Thymus (tissue), 11 donors: Measurements from ENCODE around the gene SIGLEC5. TPM values are rescaled to one million over a fixed set of nuclear protein-coding genes. Genes with fewer than 3 reads are reported as not detected.
A peak's percentile ranks its signal among the peaks of the same experiment; 100 is the strongest.
"Not testable (repeated sequence)": the region's sequence is repeated elsewhere in the genome, so short reads cannot be mapped to it uniquely, and the experiment has no call there.

ENCODE experiments used
- DNase-seq, 9 donors: peaks; one replicate each; pipeline ENCODE4 v3.0.0-alpha.2; 2013; ENCODE audit warnings: low spot score in 9 of 9, low read depth in 6 of 9, missing footprints in 1 of 9
- H3K27ac ChIP-seq, 2 donors: one replicate each; pipeline ENCODE4 v1.5.1; 2013; ENCODE audit warnings: control low read depth in 1 of 2, low read depth in 1 of 2, low read length in 1 of 2, mild to moderate bottlenecking in 1 of 2, moderate library complexity in 1 of 2
- H3K27me3 ChIP-seq, 2 donors: one replicate each; pipeline ENCODE4 v1.5.1; 2013; ENCODE audit warnings: low read length in 1 of 2; ENCODE audit not compliant: control insufficient read depth in 2 of 2, insufficient read depth in 1 of 2
- H3K36me3 ChIP-seq, 2 donors: one replicate each; pipeline ENCODE4 v1.5.1; 2013; ENCODE audit warnings: low read length in 1 of 2, mild to moderate bottlenecking in 1 of 2, moderate library complexity in 1 of 2; ENCODE audit not compliant: control insufficient read depth in 2 of 2, insufficient read depth in 2 of 2
- H3K4me1 ChIP-seq, 2 donors: one replicate each; pipeline ENCODE4 v1.5.1; 2013; ENCODE audit warnings: low read length in 2 of 2; ENCODE audit not compliant: control insufficient read depth in 2 of 2, insufficient read depth in 2 of 2
- H3K4me3 ChIP-seq, 2 donors: one replicate each; pipeline ENCODE4 v1.5.1; 2013; ENCODE audit warnings: low read length in 2 of 2, control low read depth in 1 of 2, mild to moderate bottlenecking in 1 of 2
- H3K9me3 ChIP-seq, 2 donors: one replicate each; pipeline ENCODE4 v1.5.1; 2013; ENCODE audit warnings: low read length in 1 of 2, mild to moderate bottlenecking in 1 of 2; ENCODE audit not compliant: control insufficient read depth in 2 of 2, insufficient read depth in 1 of 2
- WGBS: extraction: QIAGEN DNeasy Blood & Tissue Kit; methylation state at CpG from one replicate; pipeline ENCODE4 v1.1.7; 2013; 5-methylcytosine and 5-hydroxymethylcytosine counted together
- polyA plus RNA-seq: library from polyadenylated mRNA; stranded (reverse); fragments of 200-250 nt; gene quantifications from one replicate; pipeline ENCODE4 v1.2.3, GENCODE V29; 2013
- total RNA-seq: library from RNA; stranded (reverse); fragments of 120-200 nt; gene quantifications from one replicate; pipeline ENCODE4 v1.2.4, GENCODE V29; 2013
- donor health status: healthy.

SIGLEC5 gene
- total and polyA plus RNA-seq, 2 donors = 0.90 TPM; not detected in 1

DNA sequence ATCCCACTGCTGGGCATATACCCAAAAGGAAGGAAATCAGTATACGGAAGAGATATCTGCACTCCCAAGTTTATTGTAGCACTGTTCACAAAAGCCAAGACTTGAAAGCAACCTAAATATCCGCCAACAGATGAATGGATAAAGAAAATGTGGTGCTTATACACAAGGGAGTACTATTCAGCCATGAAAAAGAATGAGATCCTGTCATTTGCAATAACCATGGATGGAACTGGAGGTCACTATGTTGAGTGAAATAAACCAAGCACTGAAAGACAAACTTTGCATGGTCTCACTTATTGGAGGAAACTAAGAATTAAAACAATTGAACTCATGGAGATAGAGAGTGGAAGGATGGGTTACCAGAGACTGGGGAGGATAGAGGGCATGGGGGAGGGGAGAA, 23.0 kb upstream of the SIGLEC5 start:
- Histone ChIP-seq H3K4me1 (peaks cover 0 to 2% of the 10 kb centered on the region in 2 donors), H3K27ac (no peak overlapping the region), H3K4me3 (no peak overlapping the region), H3K9me3 (no peaks in the 10 kb centered on the region), H3K27me3 (no peaks in the 10 kb centered on the region), H3K36me3 (no peaks in the 10 kb centered on the region)
- DNase-seq = no peak
- 87% methylated on average over 2 of the region's 2 CpGs for WGBS

GRCh38 chr19:51652266-51652665, 22.1 kb upstream of the SIGLEC5 start:
- Histone ChIP-seq H3K27me3 (no peaks in the 10 kb centered on the region), H3K36me3 (no peaks in the 10 kb centered on the region), H3K27ac (no peak overlapping the region), H3K9me3 (no peaks in the 10 kb centered on the region), H3K4me3 (no peak overlapping the region), H3K4me1 (peaks cover 0 to 2% of the 10 kb centered on the region in 2 donors)
- 59% methylated on average over 4 of the region's 4 CpGs for WGBS
- no peak for DNase-seq

- H3K4me3 ChIP-seq = no peak overlapping the region
- DNase-seq = no peak
- H3K36me3 ChIP-seq = no peaks in the 10 kb centered on the region
- H3K27ac ChIP-seq = no peak overlapping the region
- H3K4me1 ChIP-seq = no peaks in the 10 kb centered on the region
- H3K27me3 ChIP-seq = no peaks in the 10 kb centered on the region
- WGBS = 91% methylated on average over 7 of the region's 7 CpGs
- H3K9me3 ChIP-seq = no peaks in the 10 kb centered on the region
These were observed 21.1 kb upstream of the SIGLEC5 start for GRCh38 chr19:51651216-51651846.

DNA sequence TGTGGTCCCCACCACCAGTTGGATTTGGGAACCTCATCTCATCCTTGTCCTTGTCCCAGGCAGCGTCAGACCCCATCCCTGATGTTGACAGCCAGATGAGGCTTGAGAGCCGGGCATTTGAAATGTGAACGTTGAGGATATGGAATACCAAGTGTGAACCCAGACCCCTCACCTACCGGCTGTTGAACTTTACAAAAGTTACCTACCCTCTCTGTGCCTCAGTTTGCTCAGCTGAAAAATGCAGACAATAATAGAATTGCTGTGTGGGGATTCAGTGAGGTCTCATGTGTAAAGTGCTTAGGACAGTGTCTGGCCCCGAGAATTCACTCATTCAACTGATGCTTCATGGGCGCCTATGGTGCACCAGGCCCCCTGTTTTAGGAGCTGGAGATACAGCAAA, 17.1 kb upstream of the SIGLEC5 start:
- Histone ChIP-seq H3K27me3 (no peaks in the 10 kb centered on the region), H3K36me3 (no peaks in the 10 kb centered on the region), H3K27ac (no peak overlapping the region), H3K4me1 (no peaks in the 10 kb centered on the region), H3K4me3 (no peak overlapping the region), H3K9me3 (no peaks in the 10 kb centered on the region)
- no peak for DNase-seq
- 96% methylated on average over 6 of the region's 6 CpGs for WGBS

DNA sequence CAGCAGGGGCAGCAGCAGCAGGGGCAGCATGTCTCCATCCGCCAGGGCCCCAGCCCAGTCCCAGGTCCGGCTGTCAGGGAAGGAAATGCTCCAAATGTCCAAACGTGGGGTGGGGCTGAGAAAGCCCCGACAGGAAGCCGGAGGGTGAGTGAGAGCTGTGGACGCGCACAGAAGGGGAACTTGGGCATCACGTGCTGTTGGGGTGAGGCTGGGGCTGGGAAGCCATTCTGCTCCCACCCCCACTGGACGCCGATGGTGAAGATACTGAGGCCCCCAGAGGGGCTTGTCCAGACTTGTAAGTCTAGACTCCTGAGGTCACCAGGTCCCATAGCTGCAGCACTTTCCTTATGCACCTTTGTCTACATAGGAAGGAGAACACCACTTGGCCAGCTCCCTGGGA, 16.5 kb upstream of the SIGLEC5 start, which contains the start of gene SIGLEC14:
TSS of gene SIGLEC14 (minus strand) at position 96 of the 400 bp plus-strand sequence. CDS start at position 30, 66 bp downstream.
- H3K27ac ChIP-seq = not testable (repeated sequence)

DNA sequence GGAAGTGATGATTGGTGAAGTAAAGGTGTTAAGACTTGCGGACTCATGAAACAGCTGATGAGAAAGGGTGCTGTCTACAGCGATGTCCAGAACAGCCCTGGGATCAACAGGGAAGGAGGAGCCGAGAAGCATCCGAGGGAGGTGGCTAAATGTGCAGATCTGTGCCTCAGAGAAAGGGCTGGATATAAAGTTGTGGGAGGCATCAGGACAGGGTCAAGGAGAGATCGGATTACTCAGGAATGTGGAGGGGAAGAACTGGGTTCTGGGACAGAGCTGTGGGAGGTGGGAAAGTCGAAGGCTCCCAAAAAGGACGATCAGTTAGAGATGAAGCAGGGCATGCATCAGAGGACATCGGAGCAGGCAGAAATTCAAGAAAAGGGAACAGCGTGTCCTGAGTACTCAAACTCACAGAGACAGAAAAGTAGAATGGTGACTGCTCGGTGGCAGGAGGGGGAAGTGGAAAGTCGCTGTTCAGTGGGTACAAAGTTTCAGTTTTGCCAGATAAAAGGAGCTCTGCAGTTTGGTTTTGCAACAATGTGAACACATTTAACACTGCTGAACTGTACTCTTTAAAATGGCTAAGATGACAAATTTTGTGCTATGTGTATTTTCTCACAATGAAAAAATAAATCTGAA, 14.6 kb upstream of the SIGLEC5 start:
- 52% methylated on average over 11 of the region's 11 CpGs for WGBS
- H3K4me3 ChIP-seq = peak overlapping the region in 1 of 2 donors; percentile 38
- no peaks in the 10 kb centered on the region for H3K27me3 ChIP-seq
- no peak overlapping the region for H3K27ac ChIP-seq
- H3K4me1 ChIP-seq = no peaks in the 10 kb centered on the region
- H3K36me3 ChIP-seq = no peaks in the 10 kb centered on the region
- H3K9me3 ChIP-seq = no peaks in the 10 kb centered on the region
- DNase-seq = no peak

More for the DNA sequence above, 16.5 kb upstream of the SIGLEC5 start, which contains the start of gene SIGLEC14:
- 2% methylated on average over 3 of the region's 10 CpGs for WGBS
- not testable (repeated sequence) for H3K9me3 ChIP-seq, H3K36me3 ChIP-seq, H3K27me3 ChIP-seq, H3K4me1 ChIP-seq, H3K4me3 ChIP-seq, DNase-seq

- Histone ChIP-seq H3K4me3 (no peak overlapping the region), H3K27me3 (no peaks in the 10 kb centered on the region), H3K36me3 (no peaks in the 10 kb centered on the region), H3K4me1 (no peaks in the 10 kb centered on the region), H3K9me3 (no peaks in the 10 kb centered on the region), H3K27ac (no peak overlapping the region)
- DNase-seq = no peak
These were observed 11.4 kb upstream of the SIGLEC5 start for GRCh38 chr19:51641648-51642047.

GRCh38 chr19:51640386-51640785, 10.2 kb upstream of the SIGLEC5 start:
- H3K27ac ChIP-seq = no peak overlapping the region
- H3K9me3 ChIP-seq = no peaks in the 10 kb centered on the region
- H3K4me1 ChIP-seq = no peaks in the 10 kb centered on the region
- H3K4me3 ChIP-seq = no peak overlapping the region
- no peak for DNase-seq
- no peaks in the 10 kb centered on the region for H3K27me3 ChIP-seq
- WGBS = 96% methylated on average over 3 of the region's 3 CpGs
- no peaks in the 10 kb centered on the region for H3K36me3 ChIP-seq

DNA sequence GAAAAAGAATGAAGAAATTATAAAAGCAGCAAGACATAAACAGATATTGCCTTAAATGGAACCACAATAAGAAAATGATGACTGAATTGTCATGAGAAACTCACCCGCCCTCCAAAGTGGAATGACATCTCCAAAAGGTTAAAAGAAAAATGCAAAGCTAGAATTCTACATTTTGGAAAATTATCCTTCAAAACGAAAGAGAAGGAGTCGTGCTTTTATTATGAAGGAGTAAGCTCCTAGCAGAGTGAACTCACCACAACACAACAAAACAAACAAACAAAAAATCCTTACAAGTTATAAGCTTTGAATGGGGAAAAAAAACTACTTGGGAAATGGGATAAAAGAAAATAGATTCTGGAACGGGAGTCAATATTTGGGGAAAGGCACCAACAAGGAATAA, 9.7 kb upstream of the SIGLEC5 start:
- H3K4me1 ChIP-seq = no peaks in the 10 kb centered on the region
- no peak overlapping the region for H3K27ac ChIP-seq
- no peaks in the 10 kb centered on the region for H3K9me3 ChIP-seq
- WGBS = 97% methylated on average over 4 of the region's 4 CpGs
- no peak overlapping the region for H3K4me3 ChIP-seq
- no peaks in the 10 kb centered on the region for H3K36me3 ChIP-seq
- H3K27me3 ChIP-seq = no peaks in the 10 kb centered on the region
- no peak for DNase-seq
